Glutamatergic neuron (in vitro differentiated cells): Measurements from ENCODE around the gene GSDMA. TPM values are rescaled to one million over a fixed set of nuclear protein-coding genes. Genes with fewer than 3 reads are reported as not detected.

ENCODE experiments used
- DNase-seq: peaks from one replicate; pipeline ENCODE4 v3.0.0; 2022
- H3K27ac Mint-ChIP-seq: one replicate; pipeline ENCODE4 v1.8.0; 2020; ENCODE audit warnings: mild to moderate bottlenecking, mixed read lengths, inconsistent platforms; ENCODE audit not compliant: unreplicated experiment
- H3K27me3 Mint-ChIP-seq: one replicate; pipeline ENCODE4 v1.8.0; 2020; ENCODE audit warnings: mild to moderate bottlenecking, moderate library complexity, mixed read lengths, inconsistent platforms; ENCODE audit not compliant: unreplicated experiment
- H3K36me3 Mint-ChIP-seq: one replicate; pipeline ENCODE4 v1.8.0; 2020; ENCODE audit warnings: mild to moderate bottlenecking, mixed read lengths, inconsistent platforms; ENCODE audit not compliant: unreplicated experiment
- H3K4me1 Mint-ChIP-seq: one replicate; pipeline ENCODE4 v1.8.0; 2020; ENCODE audit warnings: mild to moderate bottlenecking, low read depth, mixed read lengths, inconsistent platforms; ENCODE audit not compliant: unreplicated experiment
- H3K4me3 Mint-ChIP-seq: one replicate; pipeline ENCODE4 v1.8.0; 2020; ENCODE audit warnings: mild to moderate bottlenecking, mixed read lengths, inconsistent platforms; ENCODE audit not compliant: unreplicated experiment
- H3K9me3 Mint-ChIP-seq: one replicate; pipeline ENCODE4 v1.8.0; 2020; ENCODE audit warnings: mild to moderate bottlenecking, moderate library complexity, mixed read lengths, inconsistent platforms; ENCODE audit not compliant: unreplicated experiment
- total RNA-seq: library from RNA; stranded (reverse); fragmentation: NEBNext Ultra II Directional; extraction: Animal tissue kit (Norgen Biotek cat#: 25700); gene quantifications from one replicate; pipeline ENCODE4 v1.2.1, GENCODE V29; 2021; ENCODE audit not compliant: unreplicated experiment
- TF ChIP-seq, protein P1 (sequence below): fragments of 200-600 bp; sonication (generic); IDR thresholded peaks from one replicate; pipeline ENCODE4 v1.5.0; 2021; ENCODE audit not compliant: partially characterized antibody, unreplicated experiment

GSDMA gene
- total RNA-seq, 1 donor from 2014 or later = not detected

DNA sequence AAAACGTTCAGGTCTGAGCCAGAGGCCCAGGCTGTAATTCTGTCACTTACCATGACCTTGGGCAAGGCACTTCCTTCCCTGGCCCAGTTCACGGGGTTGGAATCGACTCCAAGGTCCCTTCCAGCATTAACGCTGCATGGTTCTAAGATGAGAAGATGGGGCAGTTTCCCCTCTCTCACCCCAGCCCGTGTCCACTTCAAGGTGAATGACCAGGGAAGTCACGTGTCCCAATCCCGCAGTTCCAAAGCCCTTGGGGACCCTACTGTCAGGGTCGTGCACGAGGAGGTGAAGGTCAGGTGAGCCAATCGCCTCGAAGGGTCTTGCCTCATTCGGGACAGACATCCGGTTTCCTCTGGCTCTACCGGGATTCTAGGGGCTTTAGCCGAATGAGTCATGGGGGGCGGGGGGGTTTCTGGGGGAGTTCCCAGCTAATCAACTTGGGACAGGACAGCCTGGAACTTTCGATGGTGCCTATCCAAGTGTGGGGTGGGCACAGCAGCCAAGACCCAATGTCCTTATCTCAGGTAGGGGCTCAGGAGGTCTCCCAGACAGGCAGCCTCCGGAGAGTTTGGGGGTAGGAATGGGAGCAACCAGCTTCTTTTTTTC is 51.7 kb downstream of the GSDMA start:
- Mint-ChIP-seq H3K4me3 (no peak overlapping the region), H3K27me3 (peaks cover 9% of the 10 kb centered on the region), H3K9me3 (peaks cover 7% of the 10 kb centered on the region), H3K36me3 (no peaks in the 10 kb centered on the region), H3K27ac (no peak overlapping the region), H3K4me1 (peaks cover 5% of the 10 kb centered on the region)
- DNase-seq = no peak
- TF ChIP-seq, protein P1, sequence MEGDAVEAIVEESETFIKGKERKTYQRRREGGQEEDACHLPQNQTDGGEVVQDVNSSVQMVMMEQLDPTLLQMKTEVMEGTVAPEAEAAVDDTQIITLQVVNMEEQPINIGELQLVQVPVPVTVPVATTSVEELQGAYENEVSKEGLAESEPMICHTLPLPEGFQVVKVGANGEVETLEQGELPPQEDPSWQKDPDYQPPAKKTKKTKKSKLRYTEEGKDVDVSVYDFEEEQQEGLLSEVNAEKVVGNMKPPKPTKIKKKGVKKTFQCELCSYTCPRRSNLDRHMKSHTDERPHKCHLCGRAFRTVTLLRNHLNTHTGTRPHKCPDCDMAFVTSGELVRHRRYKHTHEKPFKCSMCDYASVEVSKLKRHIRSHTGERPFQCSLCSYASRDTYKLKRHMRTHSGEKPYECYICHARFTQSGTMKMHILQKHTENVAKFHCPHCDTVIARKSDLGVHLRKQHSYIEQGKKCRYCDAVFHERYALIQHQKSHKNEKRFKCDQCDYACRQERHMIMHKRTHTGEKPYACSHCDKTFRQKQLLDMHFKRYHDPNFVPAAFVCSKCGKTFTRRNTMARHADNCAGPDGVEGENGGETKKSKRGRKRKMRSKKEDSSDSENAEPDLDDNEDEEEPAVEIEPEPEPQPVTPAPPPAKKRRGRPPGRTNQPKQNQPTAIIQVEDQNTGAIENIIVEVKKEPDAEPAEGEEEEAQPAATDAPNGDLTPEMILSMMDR = no peak

DNA sequence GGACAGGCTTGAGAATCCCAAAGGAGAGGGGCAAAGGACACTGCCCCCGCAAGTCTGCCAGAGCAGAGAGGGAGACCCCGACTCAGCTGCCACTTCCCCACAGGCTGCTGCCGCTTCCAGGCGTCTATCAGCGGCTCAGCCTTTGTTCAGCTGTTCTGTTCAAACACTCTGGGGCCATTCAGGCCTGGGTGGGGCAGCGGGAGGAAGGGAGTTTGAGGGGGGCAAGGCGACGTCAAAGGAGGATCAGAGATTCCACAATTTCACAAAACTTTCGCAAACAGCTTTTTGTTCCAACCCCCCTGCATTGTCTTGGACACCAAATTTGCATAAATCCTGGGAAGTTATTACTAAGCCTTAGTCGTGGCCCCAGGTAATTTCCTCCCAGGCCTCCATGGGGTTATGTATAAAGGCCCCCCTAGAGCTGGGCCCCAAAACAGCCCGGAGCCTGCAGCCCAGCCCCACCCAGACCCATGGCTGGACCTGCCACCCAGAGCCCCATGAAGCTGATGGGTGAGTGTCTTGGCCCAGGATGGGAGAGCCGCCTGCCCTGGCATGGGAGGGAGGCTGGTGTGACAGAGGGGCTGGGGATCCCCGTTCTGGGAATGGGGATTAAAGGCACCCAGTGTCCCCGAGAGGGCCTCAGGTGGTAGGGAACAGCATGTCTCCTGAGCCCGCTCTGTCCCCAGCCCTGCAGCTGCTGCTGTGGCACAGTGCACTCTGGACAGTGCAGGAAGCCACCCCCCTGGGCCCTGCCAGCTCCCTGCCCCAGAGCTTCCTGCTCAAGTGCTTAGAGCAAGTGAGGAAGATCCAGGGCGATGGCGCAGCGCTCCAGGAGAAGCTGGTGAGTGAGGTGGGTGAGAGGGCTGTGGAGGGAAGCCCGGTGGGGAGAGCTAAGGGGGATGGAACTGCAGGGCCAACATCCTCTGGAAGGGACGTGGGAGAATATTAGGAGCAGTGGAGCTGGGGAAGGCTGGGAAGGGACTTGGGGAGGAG is 52.5 kb downstream of the GSDMA start, which contains the start of gene CSF3:
CSF3 (plus strand) TSS at position 436 of the 993 bp plus-strand sequence; CDS start at position 471, 35 bp downstream.
- TF ChIP-seq, protein P1 = no peak
- peaks cover 7% of the 10 kb centered on the region for H3K9me3 Mint-ChIP-seq
- H3K36me3 Mint-ChIP-seq = no peaks in the 10 kb centered on the region
- no peak within 1 kb of the TSS for H3K4me3 Mint-ChIP-seq
- peaks cover 10% of the 10 kb centered on the region for H3K4me1 Mint-ChIP-seq
- H3K27ac Mint-ChIP-seq = no peak within 1 kb of the TSS
- DNase-seq = no peak
- H3K27me3 Mint-ChIP-seq = peaks cover 9% of the 10 kb centered on the region

DNA sequence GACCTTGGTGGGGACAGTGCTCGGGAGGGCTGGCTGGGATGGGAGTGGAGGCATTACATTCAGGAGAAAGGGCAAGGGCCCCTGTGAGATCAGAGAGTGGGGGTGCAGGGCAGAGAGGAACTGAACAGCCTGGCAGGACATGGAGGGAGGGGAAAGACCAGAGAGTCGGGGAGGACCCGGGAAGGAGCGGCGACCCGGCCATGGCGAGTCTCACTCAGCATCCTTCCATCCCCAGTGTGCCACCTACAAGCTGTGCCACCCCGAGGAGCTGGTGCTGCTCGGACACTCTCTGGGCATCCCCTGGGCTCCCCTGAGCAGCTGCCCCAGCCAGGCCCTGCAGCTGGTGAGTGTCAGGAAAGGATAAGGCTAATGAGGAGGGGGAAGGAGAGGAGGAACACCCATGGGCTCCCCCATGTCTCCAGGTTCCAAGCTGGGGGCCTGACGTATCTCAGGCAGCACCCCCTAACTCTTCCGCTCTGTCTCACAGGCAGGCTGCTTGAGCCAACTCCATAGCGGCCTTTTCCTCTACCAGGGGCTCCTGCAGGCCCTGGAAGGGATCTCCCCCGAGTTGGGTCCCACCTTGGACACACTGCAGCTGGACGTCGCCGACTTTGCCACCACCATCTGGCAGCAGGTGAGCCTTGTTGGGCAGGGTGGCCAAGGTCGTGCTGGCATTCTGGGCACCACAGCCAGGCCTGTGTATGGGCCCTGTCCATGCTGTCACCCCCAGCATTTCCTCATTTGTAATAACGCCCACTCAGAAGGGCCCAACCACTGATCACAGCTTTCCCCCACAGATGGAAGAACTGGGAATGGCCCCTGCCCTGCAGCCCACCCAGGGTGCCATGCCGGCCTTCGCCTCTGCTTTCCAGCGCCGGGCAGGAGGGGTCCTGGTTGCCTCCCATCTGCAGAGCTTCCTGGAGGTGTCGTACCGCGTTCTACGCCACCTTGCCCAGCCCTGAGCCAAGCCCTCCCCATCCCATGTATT is 53.5 kb downstream of the GSDMA start:
- Mint-ChIP-seq H3K27ac (no peak overlapping the region), H3K4me3 (no peak overlapping the region), H3K4me1 (peaks cover 16% of the 10 kb centered on the region), H3K36me3 (no peaks in the 10 kb centered on the region), H3K27me3 (peaks cover 9% of the 10 kb centered on the region), H3K9me3 (peaks cover 12% of the 10 kb centered on the region)
- TF ChIP-seq, protein P1 = no peak
- no peak for DNase-seq

DNA sequence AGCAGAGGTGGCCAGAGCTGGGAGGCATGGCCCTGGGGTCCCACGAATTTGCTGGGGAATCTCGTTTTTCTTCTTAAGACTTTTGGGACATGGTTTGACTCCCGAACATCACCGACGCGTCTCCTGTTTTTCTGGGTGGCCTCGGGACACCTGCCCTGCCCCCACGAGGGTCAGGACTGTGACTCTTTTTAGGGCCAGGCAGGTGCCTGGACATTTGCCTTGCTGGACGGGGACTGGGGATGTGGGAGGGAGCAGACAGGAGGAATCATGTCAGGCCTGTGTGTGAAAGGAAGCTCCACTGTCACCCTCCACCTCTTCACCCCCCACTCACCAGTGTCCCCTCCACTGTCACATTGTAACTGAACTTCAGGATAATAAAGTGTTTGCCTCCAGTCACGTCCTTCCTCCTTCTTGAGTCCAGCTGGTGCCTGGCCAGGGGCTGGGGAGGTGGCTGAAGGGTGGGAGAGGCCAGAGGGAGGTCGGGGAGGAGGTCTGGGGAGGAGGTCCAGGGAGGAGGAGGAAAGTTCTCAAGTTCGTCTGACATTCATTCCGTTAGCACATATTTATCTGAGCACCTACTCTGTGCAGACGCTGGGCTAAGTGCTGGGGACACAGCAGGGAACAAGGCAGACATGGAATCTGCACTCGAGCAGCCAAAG is 54.7 kb downstream of the GSDMA start:
- H3K27me3 Mint-ChIP-seq = peaks cover 7% of the 10 kb centered on the region
- TF ChIP-seq, protein P1 = no peak
- H3K27ac Mint-ChIP-seq = no peak overlapping the region
- H3K4me3 Mint-ChIP-seq = no peak overlapping the region
- DNase-seq = no peak
- H3K4me1 Mint-ChIP-seq = peaks cover 17% of the 10 kb centered on the region
- H3K36me3 Mint-ChIP-seq = no peaks in the 10 kb centered on the region
- peaks cover 8% of the 10 kb centered on the region for H3K9me3 Mint-ChIP-seq
